CD14-positive monocyte (primary cell): ENCODE measurements around the gene KIF4A. TPM values are rescaled to one million over a fixed set of nuclear protein-coding genes. Genes with fewer than 3 reads are reported as not detected.
"Not testable (repeated sequence)": the region's sequence is repeated elsewhere in the genome, so short reads cannot be mapped to it uniquely, and the experiment has no call there.

Experiments used
- DNase-seq, 3 donors: peaks; one replicate each; pipeline ENCODE4 v3.0.0-alpha.2; 2011 to 2022
- H2AFZ ChIP-seq: 2 replicates; pipeline ENCODE4 v1.6.0; 2012; ENCODE audit warnings: mild to moderate bottlenecking, low read depth, low read length, inconsistent platforms; ENCODE audit not compliant: insufficient read depth, poor library complexity, severe bottlenecking
- H3K27ac ChIP-seq, 2 donors: 1 replicate in 1 of 2; 2 replicates in 1 of 2; pipeline ENCODE4 v1.5.1; 2012 to 2013; ENCODE audit warnings: low read length in 2 of 2, control low read depth in 1 of 2, inconsistent platforms in 1 of 2, low read depth in 1 of 2, mild to moderate bottlenecking in 1 of 2
- H3K27me3 ChIP-seq, 2 donors: one replicate each; pipeline versions ENCODE4 v1.6.0 to v1.6.1; 2011 to 2013; ENCODE audit warnings: low read length in 2 of 2; ENCODE audit not compliant: control insufficient read depth in 2 of 2, insufficient read depth in 2 of 2
- H3K36me3 ChIP-seq, 2 donors: replicated peaks in 1 of 2; 1 replicate in 1 of 2; 2 replicates in 1 of 2; pipeline versions ENCODE4 v1.5.1 to v1.6.1; 2012 to 2013; ENCODE audit warnings: low read length in 2 of 2, control low read depth in 1 of 2, inconsistent platforms in 1 of 2, mild to moderate bottlenecking in 1 of 2; ENCODE audit not compliant: insufficient read depth in 2 of 2, control insufficient read depth in 1 of 2
- H3K4me1 ChIP-seq, 2 donors: 1 replicate in 1 of 2; 2 replicates in 1 of 2; pipeline versions ENCODE4 v1.5.1 to v1.6.1; 2012 to 2013; ENCODE audit warnings: low read length in 2 of 2, control low read depth in 1 of 2, inconsistent platforms in 1 of 2, mild to moderate bottlenecking in 1 of 2, moderate library complexity in 1 of 2; ENCODE audit not compliant: insufficient read depth in 2 of 2, control insufficient read depth in 1 of 2
- H3K4me2 ChIP-seq: replicated peaks from 2 replicates; pipeline ENCODE3; 2012; ENCODE audit warnings: low read length, moderate library complexity, mild to moderate bottlenecking; ENCODE audit not compliant: poor library complexity, severe bottlenecking; ENCODE audit errors: extremely low read depth
- H3K4me3 ChIP-seq, 3 experiments: fragments of 200-600 bp in 1 of 3; sonication (generic) in 1 of 3; replicated peaks in 1 of 3; 1 replicate in 2 of 3; 2 replicates in 1 of 3; pipeline ENCODE4 v1.5.1; 2011 to 2013; ENCODE audit warnings: low read length in 3 of 3, mild to moderate bottlenecking in 3 of 3, control low read depth in 2 of 3, low read depth in 2 of 3, inconsistent platforms in 1 of 3, moderate library complexity in 1 of 3
- H3K79me2 ChIP-seq: 2 replicates; pipeline ENCODE4 v1.6.0; 2012; ENCODE audit warnings: mild to moderate bottlenecking, control low read depth, inconsistent platforms, low read length, moderate library complexity; ENCODE audit not compliant: insufficient read depth
- H3K9ac ChIP-seq: 2 replicates; pipeline ENCODE4 v1.6.0; 2017; ENCODE audit warnings: low read length, mild to moderate bottlenecking; ENCODE audit not compliant: insufficient read depth, poor library complexity, severe bottlenecking
- H3K9me3 ChIP-seq, 2 donors: replicated peaks in 1 of 2; 1 replicate in 1 of 2; 2 replicates in 1 of 2; pipeline versions ENCODE4 v1.5.1 to v1.6.1; 2012 to 2013; ENCODE audit warnings: low read length in 2 of 2, control low read depth in 1 of 2; ENCODE audit not compliant: control insufficient read depth in 1 of 2, insufficient read depth in 1 of 2
- H4K20me1 ChIP-seq: 2 replicates; pipeline ENCODE4 v1.6.0; 2012; ENCODE audit warnings: mild to moderate bottlenecking, low read length, control low read depth, moderate library complexity; ENCODE audit not compliant: insufficient read depth
- H3K27ac Mint-ChIP-seq, 7 donors: one replicate each; pipeline ENCODE4 v1.8.0; 2020; ENCODE audit warnings: mild to moderate bottlenecking in 7 of 7, mixed read lengths in 7 of 7, moderate library complexity in 6 of 7, inconsistent platforms in 2 of 7
- H3K27me3 Mint-ChIP-seq, 3 donors: one replicate each; pipeline ENCODE4 v1.8.0; 2021 to 2022; ENCODE audit warnings: low read depth in 3 of 3, mild to moderate bottlenecking in 3 of 3, mixed read lengths in 3 of 3, moderate library complexity in 3 of 3, inconsistent platforms in 1 of 3
- H3K36me3 Mint-ChIP-seq, 2 donors: one replicate each; pipeline ENCODE4 v1.8.0; 2020; ENCODE audit warnings: mixed read lengths in 2 of 2, inconsistent platforms in 1 of 2, mild to moderate bottlenecking in 1 of 2
- H3K4me1 Mint-ChIP-seq: one replicate; pipeline ENCODE4 v1.8.0; 2020; ENCODE audit warnings: mild to moderate bottlenecking, mixed read lengths
- H3K4me3 Mint-ChIP-seq, 2 donors: one replicate each; pipeline ENCODE4 v1.8.0; 2020; ENCODE audit warnings: mild to moderate bottlenecking in 2 of 2, mixed read lengths in 2 of 2, moderate library complexity in 1 of 2
- H3K9me3 Mint-ChIP-seq, 7 donors: one replicate each; pipeline ENCODE4 v1.8.0; 2020 to 2022; ENCODE audit warnings: mixed read lengths in 7 of 7, mild to moderate bottlenecking in 6 of 7, moderate library complexity in 6 of 7, inconsistent platforms in 2 of 7
- WGBS: methylation state at CpG from one replicate; pipeline ENCODE4 v1.1.5; 2013; ENCODE audit warnings: missing lambda C conversion rate; ENCODE audit not compliant: insufficient coverage; 5-methylcytosine and 5-hydroxymethylcytosine counted together
- intact Hi-C, 2 donors: fragments of 100-400 bp; cut with micrococcal nuclease; formaldehyde crosslinking; loops; one replicate each; pipeline versions ENCODE4 v1.15.0 to v1.15.1; 2023
- polyA plus RNA-seq, 3 donors: library from polyadenylated mRNA; depleted of rRNA in 1 of 3; unstranded in 2 of 3; stranded (reverse) in 1 of 3; fragments of 300-500 nt in 2 of 3; fragments of >200 nt in 1 of 3; fragmentation: Illumina TruSeq in 2 of 3; gene quantifications; 1 replicate in 2 of 3; 2 replicates in 1 of 3; pipeline ENCODE4 v1.2.3, GENCODE V29; 2012 to 2021
- TF ChIP-seq, protein P1 (sequence below): fragments of 200-600 bp; IDR thresholded peaks from one replicate; pipeline ENCODE4 v1.8.0; 2022; ENCODE audit warnings: antibody characterized with exemption, mild to moderate bottlenecking

Gene KIF4A
- polyA plus RNA-seq, 3 donors: 0.03 TPM; not detected in 2

DNA sequence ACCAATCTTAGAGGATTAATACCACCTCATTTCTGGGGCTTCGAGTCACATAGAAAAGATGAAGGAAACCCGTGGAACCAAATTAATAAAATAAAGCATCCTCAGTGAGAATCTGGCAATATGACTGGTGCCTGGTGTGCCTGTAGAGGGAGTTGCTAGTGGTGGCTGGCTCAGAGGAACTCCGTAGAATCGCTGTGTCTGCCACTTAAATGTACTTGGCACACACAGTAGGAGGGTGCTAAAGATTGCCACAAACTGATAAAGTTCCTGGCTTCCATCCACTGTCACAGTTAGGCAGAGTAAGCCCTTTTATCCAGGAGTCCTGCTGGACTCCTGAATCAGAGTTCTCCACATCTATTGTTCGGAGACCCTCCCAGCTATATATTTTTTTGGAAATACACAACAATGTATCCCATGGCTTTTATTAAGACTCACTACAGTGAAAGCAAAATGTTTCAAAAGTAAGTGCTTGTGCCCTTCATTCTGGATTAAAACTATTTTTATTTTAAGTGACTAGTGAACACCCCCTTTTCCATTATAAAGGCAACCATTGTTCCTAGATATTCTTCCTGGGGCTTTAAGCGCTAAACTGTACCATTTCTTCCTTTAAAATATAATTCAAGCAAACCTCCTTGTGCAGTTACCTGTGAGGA lies 56.6 kb downstream of the KIF4A start:
- H3K27ac Mint-ChIP-seq: peak overlapping the region in 1 of 7 donors; percentile 16
- Histone ChIP-seq H3K27ac (no peak overlapping the region), H3K4me3 (no peak overlapping the region), H2AFZ (no peak overlapping the region), H3K27me3 (no peaks in the 10 kb centered on the region), H3K4me1 (no peaks in the 10 kb centered on the region), H3K79me2 (no peaks in the 10 kb centered on the region), H4K20me1 (no peaks in the 10 kb centered on the region), H3K9ac (no peak overlapping the region), H3K9me3 (peaks cover 0 to 3% of the 10 kb centered on the region in 2 donors), H3K4me2 (no peak overlapping the region), H3K36me3 (peaks cover 20 to 57% of the 10 kb centered on the region in 2 donors)
- peaks cover 2 to 23% (median 14%) of the 10 kb centered on the region in 7 donors for H3K9me3 Mint-ChIP-seq
- TF ChIP-seq, protein P1, sequence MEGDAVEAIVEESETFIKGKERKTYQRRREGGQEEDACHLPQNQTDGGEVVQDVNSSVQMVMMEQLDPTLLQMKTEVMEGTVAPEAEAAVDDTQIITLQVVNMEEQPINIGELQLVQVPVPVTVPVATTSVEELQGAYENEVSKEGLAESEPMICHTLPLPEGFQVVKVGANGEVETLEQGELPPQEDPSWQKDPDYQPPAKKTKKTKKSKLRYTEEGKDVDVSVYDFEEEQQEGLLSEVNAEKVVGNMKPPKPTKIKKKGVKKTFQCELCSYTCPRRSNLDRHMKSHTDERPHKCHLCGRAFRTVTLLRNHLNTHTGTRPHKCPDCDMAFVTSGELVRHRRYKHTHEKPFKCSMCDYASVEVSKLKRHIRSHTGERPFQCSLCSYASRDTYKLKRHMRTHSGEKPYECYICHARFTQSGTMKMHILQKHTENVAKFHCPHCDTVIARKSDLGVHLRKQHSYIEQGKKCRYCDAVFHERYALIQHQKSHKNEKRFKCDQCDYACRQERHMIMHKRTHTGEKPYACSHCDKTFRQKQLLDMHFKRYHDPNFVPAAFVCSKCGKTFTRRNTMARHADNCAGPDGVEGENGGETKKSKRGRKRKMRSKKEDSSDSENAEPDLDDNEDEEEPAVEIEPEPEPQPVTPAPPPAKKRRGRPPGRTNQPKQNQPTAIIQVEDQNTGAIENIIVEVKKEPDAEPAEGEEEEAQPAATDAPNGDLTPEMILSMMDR: no peak
- no peak for DNase-seq
- H3K4me1 Mint-ChIP-seq: no peaks in the 10 kb centered on the region
- WGBS: no CpG with 5 or more reads among the region's 6 CpGs
- intact Hi-C loops: no loop called here
- peaks cover 35 to 53% of the 10 kb centered on the region in 2 donors for H3K36me3 Mint-ChIP-seq
- peaks cover 0 to 2% (median 0%) of the 10 kb centered on the region in 3 donors for H3K27me3 Mint-ChIP-seq
- no peak overlapping the region for H3K4me3 Mint-ChIP-seq

DNA sequence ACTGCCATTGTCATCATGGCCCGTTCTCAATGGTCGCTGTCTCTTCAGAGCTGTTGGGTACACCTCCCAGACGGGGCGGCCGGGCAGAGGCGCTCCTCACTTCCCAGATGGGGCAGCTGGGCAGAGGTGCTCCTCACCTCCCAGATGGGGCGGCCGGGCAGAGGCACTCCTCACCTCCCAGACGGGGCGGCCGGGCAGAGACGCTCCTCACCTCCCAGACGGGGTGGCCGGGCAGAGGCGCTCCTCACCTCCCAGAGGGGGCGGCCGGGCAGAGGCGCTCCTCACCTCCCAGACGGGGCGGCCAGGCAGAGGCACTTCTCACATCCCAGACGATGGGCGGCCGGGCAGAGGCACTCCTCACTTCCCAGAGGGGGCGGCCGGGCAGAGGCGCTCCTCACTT lies 58.9 kb downstream of the KIF4A start:
- Mint-ChIP-seq H3K9me3 (peaks cover 2 to 23% (median 14%) of the 10 kb centered on the region in 7 donors), H3K36me3 (peaks cover 34 to 55% of the 10 kb centered on the region in 2 donors)
- intact Hi-C loops, H3K27me3 Mint-ChIP-seq, H3K27ac Mint-ChIP-seq, H3K4me3 ChIP-seq, DNase-seq, H3K27me3 ChIP-seq, H3K9me3 ChIP-seq, H3K4me2 ChIP-seq, H2AFZ ChIP-seq, H3K9ac ChIP-seq, H4K20me1 ChIP-seq, H3K4me1 ChIP-seq, H3K27ac ChIP-seq, H3K4me1 Mint-ChIP-seq, H3K4me3 Mint-ChIP-seq, H3K79me2 ChIP-seq: not testable (repeated sequence)
- H3K36me3 ChIP-seq: peaks cover 20 to 39% of the 10 kb centered on the region in 2 donors
- no CpG with 5 or more reads among the region's 26 CpGs for WGBS

DNA sequence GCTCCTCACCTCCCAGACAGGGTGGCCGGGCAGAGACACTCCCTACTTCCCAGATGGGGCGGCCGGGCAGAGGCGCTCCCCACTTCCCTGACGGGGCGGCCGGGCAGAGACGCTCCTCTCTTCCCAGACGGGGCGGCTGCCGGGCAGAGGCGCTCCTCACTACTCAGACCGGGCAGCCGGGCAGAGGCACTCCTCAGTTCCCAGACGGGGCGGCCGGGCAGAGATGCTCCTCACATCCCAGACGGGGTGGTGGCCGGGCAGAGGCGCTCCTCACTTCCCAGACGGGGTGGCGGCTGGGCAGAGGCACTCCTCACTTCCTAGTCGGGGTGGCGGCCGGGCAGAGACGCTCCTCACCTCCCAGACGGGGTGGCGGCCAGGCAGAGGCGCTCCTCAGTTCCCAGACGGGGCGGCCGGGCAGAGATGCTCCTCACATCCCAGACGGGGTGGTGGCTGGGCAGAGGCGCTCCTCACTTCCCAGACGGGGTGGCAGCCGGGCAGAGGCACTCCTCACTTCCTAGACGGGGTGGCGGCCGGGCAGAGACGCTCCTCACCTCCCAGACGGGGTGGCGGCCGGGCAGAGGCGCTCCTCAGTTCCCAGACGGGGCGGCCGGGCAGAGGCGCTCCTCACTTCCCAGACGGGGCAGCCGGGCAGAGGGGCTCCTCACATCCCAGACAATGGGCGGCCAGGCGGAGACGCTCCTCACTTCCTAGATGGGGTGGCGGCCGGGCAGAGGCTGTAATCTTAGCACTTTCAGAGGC lies 59.6 kb downstream of the KIF4A start:
- H3K36me3 ChIP-seq: peaks cover 24 to 33% of the 10 kb centered on the region in 2 donors
- H3K4me2 ChIP-seq, H3K27me3 Mint-ChIP-seq, H3K9ac ChIP-seq, H3K27ac ChIP-seq, H3K4me3 ChIP-seq, H3K4me1 ChIP-seq, intact Hi-C loops, H3K27ac Mint-ChIP-seq, H3K79me2 ChIP-seq, H3K27me3 ChIP-seq, H3K4me1 Mint-ChIP-seq, H2AFZ ChIP-seq, H3K4me3 Mint-ChIP-seq, H4K20me1 ChIP-seq, DNase-seq, H3K9me3 ChIP-seq: not testable (repeated sequence)
- WGBS: 100% methylated on average over 11 of the region's 55 CpGs
- H3K9me3 Mint-ChIP-seq: peaks cover 2 to 23% (median 14%) of the 10 kb centered on the region in 7 donors
- H3K36me3 Mint-ChIP-seq: peaks cover 33 to 53% of the 10 kb centered on the region in 2 donors
